Esophagus muscularis mucosa (tissue), 4 donors: ENCODE measurements around the gene FOXE1. TPM values are rescaled to one million over a fixed set of nuclear protein-coding genes. Genes with fewer than 3 reads are reported as not detected.

Source experiments
- DNase-seq: peaks from one replicate; pipeline ENCODE4 v3.0.0-alpha.2; 2017; ENCODE audit errors: extremely low spot score
- H3K27ac ChIP-seq, 4 donors: fragments of 200-600 bp; sonication (generic); replicated peaks in 1 of 4; 1 replicate in 3 of 4; 2 replicates in 1 of 4; pipeline ENCODE4 v1.5.1; 2016 to 2019; ENCODE audit warnings: mild to moderate bottlenecking in 1 of 4
- H3K27me3 ChIP-seq, 4 donors: fragments of 200-600 bp; sonication (generic); one replicate each; pipeline versions ENCODE4 v1.5.1 to v1.6.0; 2016 to 2019
- H3K36me3 ChIP-seq, 4 donors: fragments of 200-600 bp; sonication (generic); one replicate each; pipeline ENCODE4 v1.5.1; 2016 to 2019
- H3K4me1 ChIP-seq, 4 donors: fragments of 200-600 bp; sonication (generic); one replicate each; pipeline ENCODE4 v1.5.1; 2016 to 2019
- H3K4me3 ChIP-seq, 4 donors: fragments of 200-600 bp; sonication (generic); 1 replicate in 2 of 4; 2 replicates in 2 of 4; pipeline ENCODE4 v1.5.1; 2016 to 2019; ENCODE audit warnings: mild to moderate bottlenecking in 4 of 4, moderate library complexity in 1 of 4
- H3K9me3 ChIP-seq, 4 donors: fragments of 200-600 bp; sonication (generic); 1 replicate in 3 of 4; 2 replicates in 1 of 4; pipeline ENCODE4 v1.5.1; 2016 to 2019
- CTCF ChIP-seq, 3 experiments: fragments of 200-600 bp in 2 of 3; fragments of 450-650 bp in 1 of 3; sonication (generic) in 2 of 3; IDR thresholded peaks; one replicate each; pipeline ENCODE4 v1.5.1; 2017 to 2019; ENCODE audit warnings: antibody characterized with exemption in 3 of 3, mild to moderate bottlenecking in 2 of 3, moderate library complexity in 1 of 3
- EP300 ChIP-seq: sonication (generic); formaldehyde crosslinking; IDR thresholded peaks from one replicate; pipeline ENCODE4 v1.6.1; 2017; ENCODE audit warnings: antibody characterized with exemption
- POLR2A ChIP-seq: fragments of 450-650 bp; IDR thresholded peaks from one replicate; pipeline ENCODE4 v1.6.1; 2017; ENCODE audit warnings: antibody characterized with exemption, moderate library complexity, mild to moderate bottlenecking, low read depth
- POLR2AphosphoS5 ChIP-seq, 2 donors: sonication (generic); formaldehyde crosslinking; IDR thresholded peaks; one replicate each; pipeline ENCODE4 v1.6.1; 2017; ENCODE audit warnings: antibody characterized with exemption in 2 of 2
- WGBS: methylation state at CpG from one replicate; pipeline ENCODE4 v1.1.5; 2018; 5-methylcytosine and 5-hydroxymethylcytosine counted together
- intact Hi-C: fragments of 100-400 bp; cut with DNase I; formaldehyde crosslinking; loops from one replicate; pipeline ENCODE4 v1.15.1; 2023
- total RNA-seq, 4 donors: library from RNA; depleted of rRNA; stranded (reverse); fragments of >200 nt; gene quantifications; one replicate each; pipeline versions ENCODE4 v1.1.0 to v1.2.1, GENCODE V29; 2016

Gene FOXE1
- total RNA-seq, 4 donors from 2014 or later: not detected

DNA sequence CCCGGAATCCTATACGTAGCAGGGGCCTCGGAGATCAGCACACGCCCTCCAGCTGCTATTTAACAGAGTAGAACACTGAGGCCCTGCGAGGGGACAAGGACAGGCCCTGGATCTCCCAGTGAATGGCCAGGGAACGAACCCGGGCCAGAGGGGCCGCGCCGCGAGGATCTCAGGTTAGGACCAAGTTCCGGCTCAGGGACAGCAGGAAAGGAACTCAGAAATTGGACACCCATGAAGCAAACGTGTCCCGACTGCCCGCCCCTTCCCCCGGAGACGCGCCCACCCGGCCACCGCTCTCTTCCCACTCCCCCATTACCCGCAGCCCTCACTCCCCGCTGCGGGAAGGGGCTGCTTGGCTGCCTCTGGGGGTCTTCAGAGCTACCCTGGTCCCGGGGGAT is 1.0 kb upstream of the FOXE1 start:
- Histone ChIP-seq H3K27ac (no peak overlapping the region), H3K4me1 (peaks cover 14 to 62% (median 54%) of the 10 kb centered on the region in 4 donors), H3K36me3 (no peaks in the 10 kb centered on the region), H3K4me3 (peak overlapping the region in 1 of 4 donors; percentile 14), H3K27me3 (peaks cover 6 to 100% (median 88%) of the 10 kb centered on the region in 4 donors), H3K9me3 (no peaks in the 10 kb centered on the region)
- no peak for DNase-seq
- intact Hi-C loops: no loop called here
- WGBS: 2% methylated on average over 10 of the region's 24 CpGs
- no peak for TF ChIP-seq POLR2A
- no peak for TF ChIP-seq CTCF (IDR thresholded peaks at IDR 0.05)
- TF ChIP-seq POLR2AphosphoS5 (IDR thresholded peaks at IDR 0.05): no peak
- TF ChIP-seq EP300: no peak

DNA sequence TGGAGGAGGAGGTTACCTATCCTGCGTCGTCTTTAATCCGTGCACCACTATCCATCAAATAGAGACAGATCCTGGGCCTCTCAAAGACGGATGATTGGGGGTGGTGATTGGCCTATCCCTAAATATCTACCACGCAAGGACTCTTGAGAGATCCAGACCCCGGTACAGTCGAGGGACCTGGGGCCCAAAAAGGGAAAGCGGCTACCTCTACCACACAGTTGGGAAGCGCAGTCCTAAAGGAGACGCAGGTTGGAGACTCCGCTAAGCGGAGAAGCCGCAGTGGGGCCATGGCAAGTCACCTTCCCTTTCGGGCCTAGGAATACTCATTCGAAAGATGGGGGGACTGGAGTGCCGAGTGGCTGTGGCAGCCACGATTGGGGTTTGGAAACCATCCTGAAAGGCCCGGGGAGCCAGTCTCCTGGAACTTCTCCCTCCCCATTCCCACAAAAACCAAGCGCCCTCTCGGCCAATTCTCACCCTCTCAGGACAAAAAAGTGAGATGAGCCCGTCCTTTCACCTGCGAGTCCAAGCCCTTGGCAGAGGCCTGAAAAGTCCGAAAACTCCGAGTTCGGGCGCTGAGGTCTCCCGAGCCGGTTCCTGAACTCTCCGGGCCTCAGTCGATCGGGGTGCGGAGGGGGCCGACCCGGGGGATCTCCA is 499 bp upstream of the FOXE1 start:
- TF ChIP-seq CTCF (IDR thresholded peaks at IDR 0.05) (no peak), POLR2AphosphoS5 (IDR thresholded peaks at IDR 0.05) (no peak), EP300 (no peak), POLR2A (no peak)
- intact Hi-C loops: no loop called here
- peaks cover 14 to 63% (median 55%) of the 10 kb centered on the region in 4 donors for H3K4me1 ChIP-seq
- WGBS: 3% methylated on average over 11 of the region's 34 CpGs
- H3K4me3 ChIP-seq: peak overlapping the region; percentile 44 to 49 (median 46)
- no peak overlapping the region for H3K27ac ChIP-seq
- H3K27me3 ChIP-seq: peaks cover 6 to 100% (median 88%) of the 10 kb centered on the region in 4 donors
- no peak for DNase-seq
- no peaks in the 10 kb centered on the region for H3K9me3 ChIP-seq
- H3K36me3 ChIP-seq: no peaks in the 10 kb centered on the region

- DNase-seq: no peak
- TF ChIP-seq EP300: no peak
- TF ChIP-seq POLR2AphosphoS5 (IDR thresholded peaks at IDR 0.05): no peak
- no peak for TF ChIP-seq POLR2A
- TF ChIP-seq CTCF (IDR thresholded peaks at IDR 0.05): no peak
- intact Hi-C loops: no loop called here
- H3K27me3 ChIP-seq: peaks cover 6 to 98% (median 86%) of the 10 kb centered on the region in 4 donors
- H3K9me3 ChIP-seq: no peaks in the 10 kb centered on the region
- 2% methylated on average over 31 of the region's 125 CpGs for WGBS
- H3K4me1 ChIP-seq: peaks cover 9 to 56% (median 47%) of the 10 kb centered on the region in 4 donors
- no peaks in the 10 kb centered on the region for H3K36me3 ChIP-seq
- peak overlapping the region; percentile 44 to 49 (median 46) for H3K4me3 ChIP-seq
- no peak overlapping the region for H3K27ac ChIP-seq
These were observed 1.0 kb downstream of the FOXE1 start for GRCh38 chr9:97853844-97854695.

GRCh38 chr9:97854696-97855485 is 1.9 kb downstream of the FOXE1 start:
- Histone ChIP-seq H3K4me3 (peak overlapping the region in 2 of 4 donors; percentile 46 to 49), H3K4me1 (peaks cover 9 to 53% (median 43%) of the 10 kb centered on the region in 4 donors), H3K9me3 (no peaks in the 10 kb centered on the region), H3K36me3 (no peaks in the 10 kb centered on the region), H3K27ac (no peak overlapping the region), H3K27me3 (peaks cover 6 to 98% (median 85%) of the 10 kb centered on the region in 4 donors)
- WGBS: 12% methylated on average over 24 of the region's 71 CpGs
- no peak for DNase-seq
- intact Hi-C loops: no loop called here
- no peak for TF ChIP-seq EP300
- TF ChIP-seq CTCF (IDR thresholded peaks at IDR 0.05): no peak
- TF ChIP-seq POLR2A: no peak
- no peak for TF ChIP-seq POLR2AphosphoS5 (IDR thresholded peaks at IDR 0.05)
